SK-N-SH (cell line): ENCODE measurements around the gene ATG7.

Source experiments
- EP300 ChIP-seq, 2 experiments: IDR thresholded peaks; 2 replicates each; pipeline versions ENCODE4 v1.4.0 to v1.6.1; 2012; ENCODE audit warnings: borderline replicate concordance in 1 of 2, low read depth in 1 of 2, low read length in 1 of 2
- FOXJ3 ChIP-seq: sonication (generic); formaldehyde crosslinking; IDR thresholded peaks from 2 replicates; pipeline ENCODE4 v1.5.1; 2020; ENCODE audit warnings: mild to moderate bottlenecking, missing genetic modification reagents
- JUND ChIP-seq: IDR thresholded peaks from 2 replicates; pipeline ENCODE4 v1.4.0; 2012
- NFIC ChIP-seq: IDR thresholded peaks from 2 replicates; pipeline ENCODE4 v1.4.0; 2012; ENCODE audit warnings: borderline replicate concordance
- NRF1 ChIP-seq: IDR thresholded peaks from 2 replicates; pipeline ENCODE4 v1.6.1; 2012; ENCODE audit warnings: low read depth, mild to moderate bottlenecking, low read length
- POLR2AphosphoS5 ChIP-seq: IDR thresholded peaks from 2 replicates; pipeline ENCODE4 v1.6.1; 2012; ENCODE audit warnings: low read depth, low read length
- SIN3A ChIP-seq: IDR thresholded peaks from 2 replicates; pipeline ENCODE4 v1.6.1; 2012; ENCODE audit warnings: low read depth, mild to moderate bottlenecking, low read length, moderate library complexity, borderline replicate concordance
- SMC3 ChIP-seq: IDR thresholded peaks from 2 replicates; pipeline ENCODE4 v1.6.1; 2012; ENCODE audit warnings: low read depth, low read length, improper control_type of control experiment
- TAF1 ChIP-seq: IDR thresholded peaks from 2 replicates; pipeline ENCODE4 v1.6.1; 2012; ENCODE audit warnings: low read depth, mild to moderate bottlenecking, low read length, moderate library complexity, borderline replicate concordance
- TF ChIP-seq, protein P1 (sequence below): fragments of 200-600 bp; sonication (generic); IDR thresholded peaks from 2 replicates; pipeline ENCODE4 v1.6.1; 2017; ENCODE audit warnings: antibody characterized with exemption, mild to moderate bottlenecking, moderate library complexity
- TF ChIP-seq, protein P2 (sequence below): IDR thresholded peaks from 2 replicates; pipeline ENCODE4 v1.4.0; 2012; ENCODE audit warnings: low read depth, borderline replicate concordance
- TF ChIP-seq, protein P3 (sequence below): IDR thresholded peaks from 2 replicates; pipeline ENCODE4; 2012
- TF ChIP-seq, protein P4 (sequence below): IDR thresholded peaks from 2 replicates; pipeline ENCODE4 v1.4.0; 2012; ENCODE audit warnings: low read depth

DNA sequence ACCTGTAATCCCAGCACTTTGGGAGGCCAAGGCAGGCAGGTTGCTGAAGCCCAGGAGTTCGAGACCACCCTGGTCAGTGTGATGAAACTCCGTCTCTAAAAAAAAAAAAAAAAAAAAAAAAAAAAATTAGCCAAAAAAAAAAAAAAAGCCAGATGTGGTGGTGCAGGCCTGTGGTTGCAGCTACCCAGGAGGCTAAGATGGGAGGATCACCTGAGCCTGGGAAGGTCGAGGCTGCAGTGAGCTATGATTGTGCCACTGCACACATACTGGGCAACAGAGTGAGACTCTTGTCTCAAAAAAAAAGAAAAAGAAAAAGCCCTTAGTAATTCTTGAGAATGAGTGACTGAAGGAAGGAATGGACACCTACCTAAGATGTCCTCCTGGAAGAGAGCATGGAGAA is 266.4 kb downstream of the ATG7 start:
- TF ChIP-seq POLR2AphosphoS5 (no peak), NRF1 (no peak), FOXJ3 (no peak), SIN3A (no peak), EP300 (IDR thresholded peaks at IDR 0.05; ENCODE audit: borderline replicate concordance in 1 of 2, low read depth in 1 of 2, low read length in 1 of 2) (no peak), NFIC (no peak), JUND (no peak), SMC3 (no peak), TAF1 (no peak)
- TF ChIP-seq, protein P1, sequence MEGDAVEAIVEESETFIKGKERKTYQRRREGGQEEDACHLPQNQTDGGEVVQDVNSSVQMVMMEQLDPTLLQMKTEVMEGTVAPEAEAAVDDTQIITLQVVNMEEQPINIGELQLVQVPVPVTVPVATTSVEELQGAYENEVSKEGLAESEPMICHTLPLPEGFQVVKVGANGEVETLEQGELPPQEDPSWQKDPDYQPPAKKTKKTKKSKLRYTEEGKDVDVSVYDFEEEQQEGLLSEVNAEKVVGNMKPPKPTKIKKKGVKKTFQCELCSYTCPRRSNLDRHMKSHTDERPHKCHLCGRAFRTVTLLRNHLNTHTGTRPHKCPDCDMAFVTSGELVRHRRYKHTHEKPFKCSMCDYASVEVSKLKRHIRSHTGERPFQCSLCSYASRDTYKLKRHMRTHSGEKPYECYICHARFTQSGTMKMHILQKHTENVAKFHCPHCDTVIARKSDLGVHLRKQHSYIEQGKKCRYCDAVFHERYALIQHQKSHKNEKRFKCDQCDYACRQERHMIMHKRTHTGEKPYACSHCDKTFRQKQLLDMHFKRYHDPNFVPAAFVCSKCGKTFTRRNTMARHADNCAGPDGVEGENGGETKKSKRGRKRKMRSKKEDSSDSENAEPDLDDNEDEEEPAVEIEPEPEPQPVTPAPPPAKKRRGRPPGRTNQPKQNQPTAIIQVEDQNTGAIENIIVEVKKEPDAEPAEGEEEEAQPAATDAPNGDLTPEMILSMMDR: no peak
- TF ChIP-seq, protein P2, sequence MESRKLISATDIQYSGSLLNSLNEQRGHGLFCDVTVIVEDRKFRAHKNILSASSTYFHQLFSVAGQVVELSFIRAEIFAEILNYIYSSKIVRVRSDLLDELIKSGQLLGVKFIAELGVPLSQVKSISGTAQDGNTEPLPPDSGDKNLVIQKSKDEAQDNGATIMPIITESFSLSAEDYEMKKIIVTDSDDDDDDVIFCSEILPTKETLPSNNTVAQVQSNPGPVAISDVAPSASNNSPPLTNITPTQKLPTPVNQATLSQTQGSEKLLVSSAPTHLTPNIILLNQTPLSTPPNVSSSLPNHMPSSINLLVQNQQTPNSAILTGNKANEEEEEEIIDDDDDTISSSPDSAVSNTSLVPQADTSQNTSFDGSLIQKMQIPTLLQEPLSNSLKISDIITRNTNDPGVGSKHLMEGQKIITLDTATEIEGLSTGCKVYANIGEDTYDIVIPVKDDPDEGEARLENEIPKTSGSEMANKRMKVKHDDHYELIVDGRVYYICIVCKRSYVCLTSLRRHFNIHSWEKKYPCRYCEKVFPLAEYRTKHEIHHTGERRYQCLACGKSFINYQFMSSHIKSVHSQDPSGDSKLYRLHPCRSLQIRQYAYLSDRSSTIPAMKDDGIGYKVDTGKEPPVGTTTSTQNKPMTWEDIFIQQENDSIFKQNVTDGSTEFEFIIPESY: no peak
- TF ChIP-seq, protein P3, sequence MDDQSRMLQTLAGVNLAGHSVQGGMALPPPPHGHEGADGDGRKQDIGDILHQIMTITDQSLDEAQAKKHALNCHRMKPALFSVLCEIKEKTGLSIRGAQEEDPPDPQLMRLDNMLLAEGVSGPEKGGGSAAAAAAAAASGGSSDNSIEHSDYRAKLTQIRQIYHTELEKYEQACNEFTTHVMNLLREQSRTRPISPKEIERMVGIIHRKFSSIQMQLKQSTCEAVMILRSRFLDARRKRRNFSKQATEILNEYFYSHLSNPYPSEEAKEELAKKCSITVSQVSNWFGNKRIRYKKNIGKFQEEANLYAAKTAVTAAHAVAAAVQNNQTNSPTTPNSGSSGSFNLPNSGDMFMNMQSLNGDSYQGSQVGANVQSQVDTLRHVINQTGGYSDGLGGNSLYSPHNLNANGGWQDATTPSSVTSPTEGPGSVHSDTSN: no peak
- TF ChIP-seq, protein P4, sequence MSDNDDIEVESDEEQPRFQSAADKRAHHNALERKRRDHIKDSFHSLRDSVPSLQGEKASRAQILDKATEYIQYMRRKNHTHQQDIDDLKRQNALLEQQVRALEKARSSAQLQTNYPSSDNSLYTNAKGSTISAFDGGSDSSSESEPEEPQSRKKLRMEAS: no peak
